Activated CD4-positive, alpha-beta T cell treated with anti-CD3 and anti-CD28 coated beads, Interleukin-2, Interleukin-4, amounts not matched to agents 100 ng/mL and 50 ng/mL, durations not matched to agents 16 hours and 8 hours (primary cell): ENCODE results near the gene SEMA4A.
"Not testable (repeated sequence)": the region's sequence is repeated elsewhere in the genome, so short reads cannot be mapped to it uniquely, and the experiment has no call there.

ENCODE experiments used
- DNase-seq: peaks from one replicate; pipeline ENCODE4 v3.0.0-alpha.2; 2020; ENCODE audit warnings: low spot score

Gene SEMA4A

GRCh38 chr1:156194300-156194652 lies 40.9 kb downstream of the SEMA4A start:
- no peak for DNase-seq

GRCh38 chr1:156195853-156196252 lies 42.5 kb downstream of the SEMA4A start:
- no peak for DNase-seq

- no peak for DNase-seq
Measured at GRCh38 chr1:156196445-156196844, 43.1 kb downstream of the SEMA4A start.

DNA sequence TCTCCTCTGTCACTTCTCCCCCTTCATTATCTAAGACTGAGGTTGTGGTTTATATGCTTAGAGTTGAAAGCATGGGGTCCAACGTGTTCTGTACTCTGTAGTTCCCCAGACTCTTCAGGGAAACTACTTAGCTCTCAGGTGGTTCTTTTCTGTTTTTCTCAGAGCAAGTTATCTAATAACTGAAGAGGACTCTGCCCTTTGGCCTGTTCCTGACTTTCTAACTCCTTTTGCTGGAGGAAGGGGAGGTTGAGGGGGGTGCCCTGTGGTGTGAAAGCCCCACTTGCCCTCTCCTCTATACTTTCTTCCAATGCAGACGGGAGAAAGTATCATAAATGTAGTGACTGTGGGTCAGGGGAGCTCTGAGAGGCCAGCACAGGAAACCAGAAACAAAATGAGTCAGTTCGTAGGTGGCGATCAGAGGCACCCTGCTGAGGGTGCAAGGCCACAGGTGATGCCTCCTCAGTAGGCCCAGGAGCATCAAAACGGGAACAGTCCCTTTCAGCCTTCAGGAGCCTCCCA lies 45.5 kb downstream of the SEMA4A start:
- DNase-seq: peak; percentile 50

GRCh38 chr1:156200044-156200443 lies 46.7 kb downstream of the SEMA4A start:
- no peak for DNase-seq

DNA sequence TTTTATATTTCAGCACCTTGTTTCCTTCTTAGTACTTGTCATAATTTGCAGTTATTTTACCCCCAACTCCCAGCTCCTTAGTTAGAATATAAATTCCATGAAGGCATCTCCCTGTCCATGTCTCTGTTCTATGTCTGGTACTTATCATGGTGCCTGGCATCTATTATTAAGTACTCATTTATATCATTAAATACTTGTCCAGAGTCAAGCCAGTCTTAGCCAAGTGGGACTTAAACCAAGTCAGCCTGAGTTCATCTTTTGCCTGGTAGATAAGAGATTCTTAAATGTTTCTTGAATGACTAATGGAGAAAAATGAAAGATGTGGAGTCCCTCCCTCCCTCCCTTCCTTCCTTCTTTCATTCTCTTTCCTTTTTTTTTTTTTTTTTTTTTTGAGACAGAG lies 49.9 kb downstream of the SEMA4A start:
- DNase-seq: no peak

DNA sequence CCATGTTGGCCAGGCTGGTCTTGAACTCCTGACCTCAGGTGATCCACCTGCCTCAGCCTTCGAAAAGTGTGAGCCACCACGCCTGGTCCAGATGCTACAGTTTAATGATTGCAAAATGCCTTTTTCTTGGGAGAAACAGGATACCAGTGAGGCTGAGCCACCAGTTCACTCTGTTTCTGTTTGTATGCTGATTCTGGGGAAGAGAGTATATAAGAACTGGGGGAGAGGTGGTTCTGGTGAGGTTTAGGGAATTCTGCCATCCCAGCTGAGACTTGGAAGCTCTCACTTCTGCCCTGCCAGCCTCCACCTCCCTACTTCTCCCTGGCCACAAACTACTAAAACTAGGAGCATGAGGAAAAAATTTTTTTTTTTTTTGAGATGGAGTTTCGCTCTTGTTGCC lies 51.3 kb downstream of the SEMA4A start:
- DNase-seq: no peak

GRCh38 chr1:156211243-156211642 lies 57.9 kb downstream of the SEMA4A start:
- DNase-seq: no peak

- no peak for DNase-seq
Measured at GRCh38 chr1:156212130-156212529, 58.7 kb downstream of the SEMA4A start.

DNA sequence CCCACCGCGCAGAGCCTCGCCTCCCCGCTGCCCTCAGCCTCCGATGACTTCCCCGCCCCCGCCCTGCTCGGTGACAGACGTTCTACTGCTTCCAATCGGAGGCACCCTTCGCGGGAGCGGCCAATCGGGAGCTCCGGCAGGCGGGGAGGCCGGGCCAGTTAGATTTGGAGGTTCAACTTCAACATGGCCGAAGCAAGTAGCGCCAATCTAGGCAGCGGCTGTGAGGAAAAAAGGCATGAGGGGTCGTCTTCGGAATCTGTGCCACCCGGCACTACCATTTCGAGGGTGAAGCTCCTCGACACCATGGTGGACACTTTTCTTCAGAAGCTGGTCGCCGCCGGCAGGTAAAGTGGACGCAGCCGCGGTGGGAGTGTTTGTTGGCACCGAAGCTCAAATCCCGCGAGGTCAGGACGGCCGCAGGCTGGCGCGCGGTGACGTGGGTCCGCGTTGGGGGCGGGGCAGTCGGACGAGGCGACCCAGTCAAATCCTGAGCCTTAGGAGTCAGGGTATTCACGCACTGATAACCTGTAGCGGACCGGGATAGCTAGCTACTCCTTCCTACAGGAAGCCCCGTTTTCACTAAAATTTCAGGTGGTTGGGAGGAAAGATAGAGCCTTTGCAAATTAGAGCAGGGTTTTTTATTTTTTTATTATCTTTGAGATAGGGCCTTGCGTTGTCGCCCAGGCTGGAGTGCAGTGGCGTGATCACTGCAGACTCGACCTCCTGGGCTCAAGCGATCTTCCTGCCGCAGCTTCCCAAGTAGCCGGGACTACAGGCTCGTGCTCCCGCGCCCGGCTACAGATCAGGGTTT lies 59.7 kb downstream of the SEMA4A start, which contains the start of gene PMF1:
PMF1 (plus strand) TSS at position 175 of the 811 bp plus-strand sequence; CDS start at position 184, 9 bp downstream.
- DNase-seq: peak; percentile 97

- DNase-seq: no peak
Measured at GRCh38 chr1:156213644-156213966, 60.2 kb downstream of the SEMA4A start.

GRCh38 chr1:156214024-156214748 lies 60.8 kb downstream of the SEMA4A start:
- DNase-seq: peak; percentile 80

DNA sequence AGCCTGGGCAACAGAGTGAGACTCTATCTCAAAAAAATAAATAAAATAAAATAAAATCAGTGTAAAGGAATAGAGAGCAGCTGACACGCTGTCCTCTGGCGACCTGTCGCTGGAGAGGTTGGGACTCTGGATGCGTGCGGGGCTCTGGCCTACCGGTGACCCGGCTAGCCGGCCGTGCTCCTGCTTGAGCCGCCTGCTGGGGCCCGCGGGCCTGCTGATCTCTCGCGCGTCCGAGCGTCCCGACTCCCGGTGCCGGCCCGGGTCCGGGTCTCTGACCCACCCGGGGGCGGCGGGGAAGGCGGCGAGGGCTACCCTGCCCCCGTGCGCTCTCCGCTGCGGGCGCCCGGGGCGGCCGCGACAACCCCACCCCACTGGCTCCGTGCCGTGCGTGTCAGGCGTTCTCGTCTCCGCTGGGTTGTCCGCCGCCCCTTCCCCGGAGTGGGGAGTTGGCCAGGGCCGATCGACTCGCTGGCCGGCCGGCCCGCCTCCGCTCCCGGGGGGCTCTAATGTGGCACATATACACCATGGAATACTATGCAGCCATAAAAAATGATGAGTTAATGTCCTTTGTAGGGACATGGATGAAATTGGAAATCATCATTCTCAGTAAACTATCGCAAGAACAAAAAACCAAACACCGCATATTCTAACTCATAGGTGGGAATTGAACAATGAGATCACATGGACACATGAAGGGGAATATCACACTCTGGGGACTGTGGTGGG lies 63.1 kb downstream of the SEMA4A start:
- not testable (repeated sequence) for DNase-seq

DNA sequence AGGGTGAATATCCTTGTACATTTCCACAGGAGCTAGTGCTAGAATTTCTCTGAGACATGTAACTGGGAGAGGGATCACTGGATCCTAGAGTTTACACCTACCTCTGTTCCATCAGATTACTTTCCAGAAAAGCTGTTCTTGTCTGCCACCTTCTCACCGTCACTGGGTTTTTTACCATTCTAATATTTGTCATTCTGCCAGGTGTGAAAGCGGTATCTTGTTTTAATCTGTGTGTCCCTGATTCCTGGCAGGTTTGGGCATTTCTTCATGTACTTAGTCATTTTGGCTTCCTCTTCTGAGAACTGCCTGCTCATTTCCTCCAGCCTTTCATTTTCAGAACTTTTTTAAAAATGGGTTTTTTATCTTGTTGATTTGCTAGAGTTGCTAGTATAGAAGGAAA lies 64.5 kb downstream of the SEMA4A start:
- peak; percentile 91 for DNase-seq

DNA sequence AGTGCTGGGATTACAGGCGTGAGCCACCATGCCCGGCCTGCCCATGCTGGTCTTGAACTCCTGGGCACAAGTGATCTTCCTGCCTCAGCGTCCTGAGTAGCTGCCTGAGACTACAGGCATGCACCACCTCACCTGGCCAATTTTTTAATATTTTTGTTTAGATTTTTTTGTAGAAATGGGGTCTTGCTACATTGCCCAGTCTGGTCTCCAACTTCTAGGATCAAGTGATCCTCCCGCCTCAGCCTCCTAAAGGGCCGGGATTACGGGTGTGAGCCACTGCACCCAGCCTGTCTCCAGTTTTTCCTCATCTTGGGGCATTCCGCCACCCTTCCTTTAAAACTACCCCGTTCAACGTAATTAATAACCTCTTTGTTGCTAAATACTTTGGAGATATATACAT lies 66.8 kb downstream of the SEMA4A start:
- DNase-seq: no peak

GRCh38 chr1:156221986-156222692 lies 68.8 kb downstream of the SEMA4A start:
- no peak for DNase-seq

DNA sequence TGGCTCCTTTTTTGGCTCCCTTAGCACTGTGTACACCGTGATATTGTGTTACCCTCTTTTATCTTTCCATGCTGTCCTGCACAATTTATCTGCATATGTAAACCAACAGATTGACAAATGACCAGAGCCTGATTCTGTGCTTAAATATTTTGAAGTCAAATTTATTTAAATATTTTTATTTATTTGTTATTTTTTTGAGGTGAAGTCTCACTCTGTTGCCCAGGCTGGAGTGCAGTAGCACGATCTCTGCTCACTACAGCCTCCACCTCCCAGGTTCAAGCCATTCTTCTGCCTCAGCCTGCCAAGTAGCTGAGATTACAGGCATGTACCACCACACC lies 72.3 kb downstream of the SEMA4A start:
- DNase-seq: no peak

DNA sequence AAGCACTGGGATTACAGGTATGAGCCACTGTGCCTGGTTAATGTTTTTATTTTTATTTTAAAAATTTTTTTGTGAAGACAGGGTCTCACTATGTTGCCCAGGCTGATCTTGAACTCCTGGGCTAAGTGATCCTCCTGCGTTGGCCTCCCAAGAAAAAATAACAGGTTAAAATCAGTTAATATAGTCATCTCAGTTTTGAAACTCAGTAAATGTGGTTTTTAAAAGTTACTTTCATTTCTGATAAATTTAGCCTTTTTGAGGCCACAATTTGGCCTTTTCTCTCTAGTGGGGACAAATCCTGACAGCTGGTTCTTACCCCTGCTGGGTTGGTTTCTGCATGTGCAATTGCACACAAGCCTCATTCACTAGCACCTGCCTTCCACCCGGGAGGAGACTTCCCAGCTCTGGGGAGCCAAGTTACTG lies 72.7 kb downstream of the SEMA4A start:
- peak; percentile 82 for DNase-seq

GRCh38 chr1:156226782-156227181 lies 73.4 kb downstream of the SEMA4A start:
- DNase-seq: no peak
